GM19035 (cell line): ENCODE measurements around the gene ZBED4.

Experiments
- ATAC-seq: cut with Tn5 transposase; IDR thresholded peaks from one replicate; pipeline ENCODE4 v1.9.1; 2021; ENCODE audit not compliant: unreplicated experiment

The ZBED4 gene

DNA sequence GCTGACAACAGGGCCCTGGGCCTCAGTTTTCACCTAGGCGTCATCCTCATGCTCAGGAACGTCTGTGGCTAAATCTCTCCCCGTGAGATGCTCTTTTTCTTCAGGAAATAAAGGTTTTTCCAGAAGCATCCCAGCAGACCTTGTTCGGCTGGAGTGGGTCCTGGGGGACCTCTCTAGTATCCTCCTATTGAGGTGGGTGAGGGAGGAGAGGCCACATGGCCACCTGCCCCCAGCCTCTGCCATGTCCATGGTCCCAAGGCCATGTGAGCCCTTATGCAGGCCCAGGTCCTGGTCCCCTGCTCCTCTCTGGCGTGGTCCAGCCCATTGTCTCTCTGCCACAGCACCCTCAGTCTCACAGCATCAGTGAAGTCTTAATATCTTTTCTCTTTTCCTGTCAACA is 42.6 kb downstream of the ZBED4 start:
- no peak for ATAC-seq

DNA sequence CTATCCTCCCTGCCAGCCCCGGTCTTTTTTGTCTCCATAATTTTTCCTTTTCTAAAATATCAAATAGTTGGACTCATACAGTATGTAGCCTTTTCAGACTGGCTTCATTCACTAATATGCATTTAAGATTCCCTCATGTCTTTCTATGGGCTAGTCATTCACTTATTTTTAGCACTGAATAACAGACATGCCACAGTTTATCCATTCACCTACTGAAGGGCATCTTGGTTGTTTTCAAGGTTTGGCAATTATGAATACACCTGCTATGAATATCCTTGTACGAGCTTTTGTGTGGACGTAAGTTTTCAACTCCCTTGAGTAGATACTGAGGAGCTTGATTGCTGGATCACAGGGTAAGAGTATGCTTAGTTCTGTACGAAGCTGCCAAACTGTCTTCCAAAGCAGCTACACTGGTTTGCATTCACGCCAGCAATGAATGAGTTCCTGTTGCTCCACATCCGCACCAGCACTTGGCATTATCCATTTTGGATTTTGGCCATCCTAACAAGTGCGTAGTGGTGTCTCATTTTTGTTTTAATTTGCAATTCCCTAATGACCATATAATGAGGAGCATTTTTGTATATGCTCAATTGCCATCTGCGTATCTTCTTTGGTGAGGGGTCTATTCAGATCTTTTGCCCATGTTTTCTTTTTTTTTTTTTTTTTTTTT is 43.5 kb downstream of the ZBED4 start:
- no peak for ATAC-seq

DNA sequence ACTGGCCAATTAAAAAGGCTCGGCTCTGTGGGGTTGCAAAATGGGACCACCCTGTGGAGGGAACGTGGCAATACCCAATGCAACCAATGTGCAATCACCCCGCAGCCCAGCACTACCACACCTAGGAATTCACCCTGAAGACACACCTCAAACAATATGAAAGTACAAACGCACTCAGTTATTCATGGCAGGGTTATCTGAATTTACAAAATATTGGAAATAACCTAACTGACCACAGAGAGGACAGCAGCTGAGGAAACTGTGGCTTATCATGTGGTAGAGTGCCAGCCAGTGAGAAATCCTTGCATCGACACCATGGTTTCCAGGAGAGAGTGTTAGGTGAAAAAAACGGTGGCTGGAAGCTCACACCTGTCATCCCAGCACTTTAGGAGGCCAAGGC is 45.9 kb downstream of the ZBED4 start:
- no peak for ATAC-seq

DNA sequence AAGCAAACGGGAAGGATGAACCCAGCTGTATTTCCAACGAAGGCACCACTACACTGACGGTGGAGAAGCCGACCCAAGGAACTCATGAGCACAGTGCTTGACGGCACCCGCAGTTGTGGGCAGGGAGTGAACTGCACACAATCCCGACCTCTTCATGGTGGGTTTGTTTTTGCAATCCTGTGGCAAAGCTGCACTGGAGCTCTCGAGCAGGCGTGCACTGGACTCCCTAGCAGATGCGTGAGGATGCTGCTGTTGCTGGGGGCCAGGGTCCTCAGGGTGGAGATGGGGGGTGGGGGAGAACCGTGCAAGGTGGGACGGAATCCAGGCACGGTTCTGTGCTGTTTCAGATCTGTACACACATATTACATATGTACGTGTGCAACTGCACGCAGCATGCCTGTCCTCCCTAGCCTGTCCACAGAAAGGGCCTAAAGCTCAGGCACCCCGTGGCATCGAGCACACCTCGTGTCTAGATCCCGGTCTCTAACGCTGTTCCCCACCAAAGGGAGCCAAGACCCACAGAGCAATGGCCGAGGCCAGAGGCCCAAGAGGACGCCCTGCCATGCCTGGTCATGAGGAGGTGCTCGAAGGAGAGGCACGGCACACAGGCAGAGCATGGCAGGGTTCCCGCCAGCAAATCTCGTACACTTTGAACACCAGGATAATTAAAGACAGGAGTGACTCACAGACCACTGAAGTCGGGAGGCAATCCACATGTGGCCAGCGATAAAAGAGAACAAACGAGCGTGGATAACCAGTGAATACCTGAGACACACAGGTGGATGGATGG is 47.0 kb downstream of the ZBED4 start:
- no peak for ATAC-seq

DNA sequence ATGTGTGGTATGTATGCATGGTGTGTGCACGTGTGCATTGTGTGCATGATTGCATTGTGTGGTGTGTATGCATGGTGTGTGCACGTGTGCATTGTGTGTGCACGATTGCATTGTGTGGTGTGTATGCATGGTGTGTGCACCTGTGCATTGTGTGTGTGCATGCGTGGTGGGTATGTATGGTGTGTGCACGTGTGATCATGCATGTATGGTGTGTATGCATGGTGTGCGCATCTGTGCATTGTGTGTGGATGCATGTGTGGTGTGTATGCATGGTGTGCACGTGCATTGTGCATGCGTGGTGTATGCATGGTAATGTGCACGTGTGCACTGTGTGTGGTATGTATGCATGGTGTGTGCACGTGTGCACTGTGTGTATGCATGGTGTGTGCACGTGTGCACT is 47.8 kb downstream of the ZBED4 start:
- ATAC-seq = no peak

DNA sequence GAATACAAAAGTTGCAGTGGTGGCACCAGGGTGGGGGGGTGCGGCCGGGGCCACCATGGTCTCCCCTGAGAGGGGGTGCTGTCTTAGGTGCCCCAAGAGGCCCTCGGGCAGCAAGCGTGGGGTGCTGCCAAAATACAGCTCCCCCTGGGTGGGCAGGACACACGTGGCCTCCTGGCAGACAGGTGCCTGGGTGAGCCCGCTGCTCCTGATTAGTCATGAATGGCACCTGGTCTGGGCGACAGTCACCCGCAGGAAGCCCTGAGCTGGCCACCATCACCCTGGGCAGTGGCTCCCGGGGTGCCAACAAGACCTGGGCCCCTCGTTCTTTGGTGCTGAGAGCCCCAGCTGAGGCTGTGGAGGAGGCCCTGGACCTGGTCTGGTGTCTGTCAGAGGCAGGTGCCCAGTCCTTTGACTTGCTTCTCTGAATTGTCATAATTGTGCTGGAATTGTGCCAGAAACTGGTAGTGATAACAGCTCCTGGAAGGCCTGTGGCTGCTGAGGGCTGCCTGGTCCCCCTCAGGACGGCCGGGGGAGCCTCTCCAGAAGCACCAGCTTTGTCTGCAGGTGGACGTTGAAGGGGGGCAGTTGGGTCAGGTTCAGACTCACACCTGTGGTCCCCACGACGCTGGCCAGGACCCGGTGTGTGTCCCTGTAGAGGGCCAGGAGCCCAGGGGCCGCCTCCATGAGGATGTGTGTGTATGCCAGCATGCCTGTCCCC is 49.8 kb downstream of the ZBED4 start:
- ATAC-seq = no peak

DNA sequence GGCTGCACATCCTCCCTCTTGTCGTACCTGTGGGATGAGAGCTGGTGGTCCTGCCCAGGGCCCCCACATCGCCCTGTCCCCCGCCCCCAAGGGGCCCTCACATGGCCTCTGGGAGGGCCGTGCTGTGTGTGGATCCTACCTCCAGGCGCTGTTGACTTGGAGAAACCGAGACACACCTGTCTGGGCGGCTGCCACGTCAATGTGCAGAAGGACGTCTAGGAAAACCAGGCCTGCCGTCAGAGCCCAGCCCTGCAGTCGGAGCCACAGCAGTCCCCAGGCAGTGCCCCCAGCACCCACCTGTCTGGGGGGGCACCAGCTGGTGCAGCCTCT is 50.4 kb downstream of the ZBED4 start:
- ATAC-seq = no peak

DNA sequence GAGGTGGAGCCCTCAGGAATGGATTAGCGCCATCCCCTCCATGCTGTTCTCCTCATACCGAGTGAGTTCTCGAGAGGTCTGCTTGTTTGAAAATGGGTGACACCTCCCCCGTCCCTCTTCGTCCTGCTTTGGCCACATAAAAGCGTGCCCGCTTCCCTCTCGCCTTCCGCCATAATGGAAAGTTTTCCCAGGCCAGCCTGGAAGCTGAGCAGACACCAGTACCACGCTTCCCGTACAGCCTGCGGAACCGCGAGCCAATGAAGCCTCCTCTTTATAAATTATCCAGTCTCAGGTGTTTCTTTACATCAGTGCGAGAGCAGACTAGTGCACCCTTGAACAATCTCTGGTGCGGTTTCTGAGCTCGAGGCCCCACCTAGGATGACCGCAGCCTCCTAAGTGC is 51.8 kb downstream of the ZBED4 start:
- ATAC-seq = no peak

DNA sequence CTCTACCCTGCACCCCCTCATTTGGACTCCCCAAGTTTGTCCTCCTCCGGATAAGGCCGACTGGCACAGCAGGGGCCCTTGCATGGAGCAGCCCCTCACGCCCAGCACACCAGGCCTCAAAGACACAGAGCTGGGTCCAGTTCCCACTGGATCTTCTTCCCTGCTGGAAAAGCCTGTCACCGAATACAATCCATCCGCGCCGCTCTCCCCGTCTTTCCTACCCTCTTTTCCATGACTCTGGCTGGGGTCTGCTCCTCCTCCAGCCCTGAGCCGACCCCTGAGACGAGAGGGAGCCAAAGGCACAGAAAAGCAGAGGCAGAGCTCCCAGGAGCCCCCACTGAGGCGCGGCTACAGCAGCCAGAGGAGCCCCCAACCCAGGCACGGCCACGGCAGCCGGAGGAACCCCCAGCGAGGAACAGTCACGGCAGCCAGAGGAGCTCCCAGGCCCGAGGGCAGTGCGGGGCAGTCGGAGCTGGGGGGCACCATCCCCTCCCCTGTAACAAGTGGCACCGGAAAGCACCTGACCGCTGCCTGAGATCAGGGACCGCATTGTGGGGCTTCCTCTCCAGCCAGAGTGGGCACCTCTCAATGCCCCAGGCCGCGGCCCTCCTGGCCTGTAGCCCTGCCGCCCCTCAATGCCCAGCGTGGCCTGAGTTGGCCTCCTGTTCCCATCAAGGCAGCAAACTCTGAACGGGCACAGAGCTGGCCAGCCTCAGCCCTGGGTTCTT is 52.6 kb downstream of the ZBED4 start:
- no peak for ATAC-seq

DNA sequence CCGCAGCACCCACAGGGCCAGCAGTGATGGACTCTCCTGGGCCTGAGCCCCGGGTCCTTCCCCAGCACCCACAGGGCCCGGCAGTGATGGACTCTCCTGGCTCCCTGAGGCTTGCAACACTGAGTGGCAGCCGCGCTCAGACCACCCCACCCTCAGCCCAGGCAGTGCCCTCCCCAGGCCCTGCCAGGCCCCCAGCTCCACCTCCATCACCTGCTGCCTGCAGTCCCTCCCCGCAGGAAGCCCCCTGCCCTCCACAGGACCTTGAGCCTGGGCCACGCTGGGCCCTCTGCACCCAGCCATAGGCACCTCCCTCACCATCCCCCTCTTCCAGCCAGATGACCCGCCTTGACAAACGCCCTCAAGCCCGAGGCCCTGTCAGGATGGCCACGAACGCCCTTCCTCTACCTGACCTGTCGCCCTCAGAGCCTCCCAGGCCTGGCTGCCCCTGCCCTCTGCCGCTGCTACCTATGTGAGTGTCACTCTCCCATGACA is 53.2 kb downstream of the ZBED4 start:
- no peak for ATAC-seq

DNA sequence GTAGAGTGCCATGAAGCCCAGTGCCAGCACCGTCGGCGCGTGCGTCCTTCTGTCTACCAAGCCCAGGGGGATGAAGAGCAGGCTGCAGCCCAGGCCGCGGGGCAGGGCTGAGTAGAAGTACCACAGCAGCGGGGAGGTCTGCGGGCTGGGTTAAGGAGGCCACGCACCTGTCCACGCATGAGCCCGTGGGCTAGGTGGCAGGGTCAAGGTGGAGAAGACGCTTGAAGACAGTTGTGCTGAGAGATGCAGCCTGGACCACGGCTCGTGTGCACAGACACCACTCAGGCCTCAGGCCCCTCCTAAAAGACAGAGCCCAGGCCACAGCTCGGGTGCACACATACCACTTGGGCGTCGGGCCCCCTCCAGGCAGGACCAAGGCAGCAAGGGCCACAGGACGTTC is 54.2 kb downstream of the ZBED4 start:
- no peak for ATAC-seq

DNA sequence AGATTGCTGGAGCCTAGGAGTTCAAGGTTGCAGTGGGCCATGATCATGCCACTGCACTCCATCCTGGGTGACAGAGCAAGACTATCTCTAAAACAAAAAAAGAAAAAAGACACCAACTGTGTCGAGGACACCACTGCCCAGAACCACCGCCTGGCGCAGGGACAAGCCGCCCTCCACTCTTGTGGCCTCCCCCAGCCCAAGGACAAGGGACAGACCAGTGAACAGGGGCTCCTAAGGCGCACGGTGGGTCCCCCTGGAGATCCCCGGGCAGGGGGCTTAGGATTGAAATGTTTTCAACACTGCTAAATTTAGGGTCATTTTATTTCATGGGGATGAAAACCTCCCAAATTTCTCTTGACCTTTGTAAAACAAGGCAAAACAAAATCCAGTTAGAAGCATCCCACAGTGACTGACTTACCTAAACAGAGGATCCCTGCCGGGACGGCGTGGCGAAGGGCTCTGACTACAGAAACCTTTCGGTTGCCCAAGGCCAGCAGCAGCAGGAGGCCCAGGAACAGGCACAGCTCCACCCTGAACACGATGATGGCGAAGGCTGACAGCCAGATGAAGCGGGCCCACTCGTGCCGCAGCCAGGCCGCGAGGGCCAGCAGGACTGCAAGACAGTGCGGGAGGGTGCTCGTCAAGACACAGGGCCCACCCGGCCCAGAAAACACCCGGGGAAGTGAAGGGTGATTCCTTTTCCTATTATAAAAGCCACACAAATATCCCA is 56.0 kb downstream of the ZBED4 start:
- no peak for ATAC-seq

DNA sequence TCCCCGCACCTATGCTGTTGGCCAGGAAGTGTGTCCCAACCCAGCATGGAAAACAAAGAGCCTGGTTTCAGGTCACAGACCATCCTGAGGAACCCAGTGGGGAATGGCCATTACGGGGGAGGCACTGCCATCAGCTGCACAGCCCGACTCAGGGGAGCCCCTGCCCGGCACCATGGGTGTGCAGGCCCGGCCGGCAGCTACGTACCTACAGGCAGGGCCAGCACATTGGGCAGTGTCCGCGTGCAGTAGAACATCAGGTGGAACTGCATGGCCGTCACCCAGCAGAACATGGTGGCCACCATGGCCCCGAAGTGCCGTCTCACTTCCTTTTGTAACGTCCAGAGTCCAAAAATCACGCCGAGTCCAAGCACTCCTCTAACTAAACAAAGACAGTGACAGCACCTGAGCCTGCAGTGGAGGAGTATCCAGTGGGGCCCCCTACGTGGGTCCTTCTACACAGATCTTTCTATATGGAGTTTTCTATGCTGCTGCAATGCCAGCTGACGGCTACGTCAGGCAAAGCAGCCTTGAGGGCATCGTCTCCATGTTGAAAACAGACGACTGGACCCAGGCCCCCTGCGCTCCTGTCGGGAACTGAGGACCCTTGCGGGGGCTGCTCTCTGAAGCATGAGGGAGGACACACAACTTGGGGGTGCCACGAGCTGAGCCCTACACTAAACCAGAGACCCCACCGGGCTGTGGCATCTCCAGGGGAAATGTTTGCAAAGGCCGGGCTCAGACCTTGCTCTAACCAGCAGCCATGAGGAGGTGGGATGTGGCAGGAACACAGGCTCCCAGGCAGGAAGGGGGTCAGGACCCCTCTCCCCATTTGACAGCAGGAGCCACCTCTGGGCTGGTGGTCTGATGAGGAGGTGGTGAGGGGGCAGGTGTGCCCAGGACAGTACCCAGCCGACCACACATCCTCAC is 56.8 kb downstream of the ZBED4 start:
- ATAC-seq = no peak

DNA sequence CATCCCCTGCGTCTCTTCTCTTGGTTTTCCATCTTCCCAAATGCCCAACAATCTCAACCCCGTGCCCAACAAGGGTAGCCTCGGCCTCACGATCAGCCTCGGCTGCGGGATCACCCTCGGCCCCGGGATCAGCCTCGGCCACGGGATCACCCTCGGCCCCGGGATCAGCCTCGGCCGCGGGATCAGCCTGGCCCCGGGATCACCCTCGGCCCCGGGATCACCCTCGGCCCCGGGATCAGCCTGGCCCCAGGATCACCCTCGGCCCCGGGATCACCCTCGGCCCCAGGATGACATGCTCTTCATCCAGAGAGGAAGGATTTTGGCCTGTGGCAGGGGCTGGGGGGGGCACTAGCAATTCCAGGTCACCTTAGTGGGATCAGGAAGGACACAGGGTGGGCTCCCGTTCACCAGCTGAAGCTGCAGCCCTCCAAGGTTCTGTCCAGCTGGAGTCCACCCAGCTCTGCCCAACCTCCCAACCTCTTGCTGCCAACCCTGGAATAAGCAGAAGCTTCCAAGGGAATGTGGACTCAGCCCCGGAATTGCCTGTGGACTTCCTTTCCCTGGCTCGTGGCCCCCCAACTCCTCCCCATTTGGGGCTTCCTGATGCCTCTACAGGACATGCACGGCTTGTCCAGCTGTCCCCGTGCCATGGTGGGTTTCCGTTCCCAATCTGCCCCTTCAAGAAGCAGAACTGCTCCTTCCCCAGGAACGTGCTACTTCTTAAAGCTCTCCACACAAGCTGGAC is 58.4 kb downstream of the ZBED4 start:
- no peak for ATAC-seq

DNA sequence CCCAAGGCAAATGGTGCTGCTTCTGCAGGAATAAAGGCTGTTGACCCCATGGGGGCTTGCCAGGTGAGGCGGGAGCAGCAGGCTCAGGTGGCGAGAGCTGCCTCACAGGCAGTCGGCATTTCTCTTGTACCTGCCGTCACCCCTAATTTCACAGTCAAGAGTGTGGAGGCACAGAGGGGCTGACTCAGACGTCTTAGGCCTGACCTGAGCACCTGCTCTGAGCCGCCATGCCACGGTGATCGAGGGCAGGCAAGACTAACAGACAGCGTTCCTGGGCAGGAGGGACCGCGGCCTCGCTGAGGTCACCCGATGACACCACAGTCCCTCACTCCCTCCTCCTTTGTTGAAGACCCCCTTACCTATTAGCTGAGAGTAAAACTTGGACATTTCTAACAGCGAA is 59.4 kb downstream of the ZBED4 start:
- ATAC-seq = no peak

DNA sequence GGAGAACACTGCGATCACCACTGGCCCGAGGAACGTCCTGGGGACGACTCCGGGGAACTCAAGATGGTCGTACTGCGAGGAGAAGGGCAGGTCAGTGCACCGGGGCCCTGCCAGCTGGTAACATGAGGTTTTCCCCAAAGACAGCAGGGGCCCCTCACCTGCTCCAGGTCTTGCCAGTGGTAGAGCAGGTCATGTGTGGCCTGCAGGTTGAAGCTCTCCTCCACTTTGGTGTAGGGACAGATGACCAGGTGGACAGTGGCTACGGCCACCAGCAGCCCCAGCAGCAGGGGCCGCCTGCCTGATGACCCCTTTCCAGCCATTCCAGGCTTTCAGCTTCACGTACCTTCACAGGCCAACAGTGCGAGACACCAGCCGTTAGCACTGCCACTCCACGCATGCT is 59.8 kb downstream of the ZBED4 start:
- no peak for ATAC-seq

DNA sequence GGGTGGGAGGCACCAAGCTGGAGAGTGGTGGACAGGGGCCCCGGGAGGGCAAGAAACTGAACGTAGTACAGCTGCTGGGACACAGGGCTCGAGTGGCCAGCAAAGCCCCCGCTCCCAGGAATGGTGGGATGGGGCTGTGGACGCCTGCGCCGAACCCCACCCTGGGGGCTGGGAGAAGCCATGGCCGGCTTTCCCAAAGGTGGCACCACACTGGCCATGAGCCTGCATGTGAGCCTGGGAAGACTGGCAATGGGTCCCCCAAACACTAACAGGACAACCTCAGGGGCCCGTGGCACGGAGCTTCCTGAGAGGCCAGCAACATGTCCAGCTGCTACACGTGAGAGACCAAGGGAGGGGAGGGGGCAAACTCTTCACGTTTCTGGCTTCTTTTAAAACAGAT is 60.6 kb downstream of the ZBED4 start:
- no peak for ATAC-seq

DNA sequence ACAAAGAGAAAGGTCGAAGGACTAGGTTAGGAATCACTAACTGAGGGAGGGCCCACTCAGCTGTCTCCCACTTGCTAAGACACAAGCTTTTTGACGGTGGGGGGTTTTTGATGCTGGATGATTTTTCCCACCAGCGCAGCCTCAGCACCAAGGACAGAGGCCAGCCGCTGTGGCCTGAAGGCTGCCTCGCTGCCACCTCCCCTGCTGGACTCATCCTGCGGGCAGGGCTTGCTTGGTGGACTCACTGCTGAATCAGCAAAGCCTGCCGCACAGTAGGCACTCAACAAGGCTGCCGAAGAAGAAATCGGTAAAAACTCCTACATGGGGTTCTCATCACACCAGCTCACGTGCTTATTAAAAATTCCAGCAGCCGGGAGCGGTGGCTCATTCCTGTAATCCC is 62.0 kb downstream of the ZBED4 start:
- no peak for ATAC-seq

DNA sequence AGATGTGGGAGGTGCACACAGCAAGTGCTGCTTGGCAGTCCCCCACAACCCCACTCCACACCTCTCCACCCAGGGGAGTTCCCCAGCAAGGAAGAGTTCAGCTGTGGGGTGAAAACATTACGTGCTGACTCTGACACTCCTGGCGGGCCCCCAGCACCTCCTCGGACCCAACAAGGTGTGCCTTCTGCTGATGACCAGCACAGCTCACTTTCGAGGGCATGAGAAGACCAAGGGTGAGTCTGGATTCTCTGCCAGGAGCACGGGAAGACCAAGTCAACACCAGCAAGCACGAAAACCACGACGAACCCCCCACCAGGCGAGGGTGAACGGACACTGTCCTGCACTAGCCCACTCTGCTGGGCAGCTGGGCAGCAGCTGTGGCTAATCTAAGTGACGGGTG is 63.2 kb downstream of the ZBED4 start:
- no peak for ATAC-seq
